HG02763 (cell line): ENCODE data around the gene NUP62CL.

Source experiments
- ATAC-seq: cut with Tn5 transposase; IDR thresholded peaks from one replicate; pipeline ENCODE4 v1.9.1; 2021; ENCODE audit warnings: mild to moderate bottlenecking, moderate library complexity; ENCODE audit not compliant: unreplicated experiment

The NUP62CL gene

DNA sequence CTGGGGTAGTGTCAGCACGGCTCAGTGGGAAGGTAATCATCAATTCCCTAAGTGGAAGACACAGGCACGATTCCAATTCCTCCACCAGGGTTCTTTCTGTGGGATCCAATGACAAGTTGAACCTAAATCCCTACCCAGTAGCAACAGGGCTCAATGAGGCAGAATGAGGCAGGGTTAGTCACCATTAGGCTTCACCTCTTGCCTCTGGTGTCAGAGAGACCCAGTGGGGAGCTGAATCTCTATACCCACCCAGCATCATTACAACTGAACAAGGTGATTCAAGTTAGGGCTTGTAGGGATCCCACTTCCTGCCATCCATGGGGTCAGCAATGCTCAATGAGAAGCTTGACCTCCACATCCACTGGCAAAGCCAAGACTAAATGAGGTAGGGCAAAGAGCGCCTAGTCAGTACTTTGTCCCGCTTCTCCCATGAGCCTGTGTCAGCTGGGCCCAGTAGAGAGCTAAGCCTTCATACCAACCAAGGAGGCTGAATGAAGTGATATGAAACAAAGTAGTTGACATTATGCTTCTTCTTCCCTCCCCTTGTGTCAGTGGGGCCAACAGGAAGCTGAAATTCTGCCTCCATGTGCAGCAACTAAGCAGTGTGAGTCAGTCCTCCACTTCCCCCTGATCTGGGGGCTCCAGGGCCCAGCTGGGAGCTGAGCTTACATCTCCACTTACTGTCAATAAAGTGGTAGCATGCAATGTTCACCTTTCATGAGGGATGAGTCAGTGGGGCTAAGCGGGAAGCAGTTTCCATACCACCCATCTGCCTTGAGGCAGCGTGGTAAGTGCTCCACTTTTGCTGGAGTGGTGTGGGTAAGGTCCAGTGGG is 51.2 kb downstream of the NUP62CL start:
- no peak for ATAC-seq

DNA sequence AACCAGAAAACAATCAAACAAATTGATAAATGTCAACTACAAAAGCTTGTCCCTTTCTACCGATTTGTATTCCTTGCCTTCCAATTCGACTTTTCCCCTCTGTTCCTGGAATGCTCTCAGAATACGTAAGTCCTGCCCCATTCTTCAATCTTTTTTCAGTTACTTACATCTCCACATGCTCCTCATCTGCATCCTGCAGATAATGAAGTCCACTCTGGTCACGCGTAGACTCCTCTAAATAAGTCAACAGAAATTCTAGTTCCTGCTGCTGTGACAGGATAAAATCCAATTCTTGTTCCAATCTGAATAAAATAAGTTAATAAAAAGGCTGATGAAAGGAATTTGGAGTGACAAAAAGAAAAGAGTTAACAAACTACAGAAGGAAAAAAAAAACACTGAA is 53.2 kb downstream of the NUP62CL start:
- no peak for ATAC-seq

DNA sequence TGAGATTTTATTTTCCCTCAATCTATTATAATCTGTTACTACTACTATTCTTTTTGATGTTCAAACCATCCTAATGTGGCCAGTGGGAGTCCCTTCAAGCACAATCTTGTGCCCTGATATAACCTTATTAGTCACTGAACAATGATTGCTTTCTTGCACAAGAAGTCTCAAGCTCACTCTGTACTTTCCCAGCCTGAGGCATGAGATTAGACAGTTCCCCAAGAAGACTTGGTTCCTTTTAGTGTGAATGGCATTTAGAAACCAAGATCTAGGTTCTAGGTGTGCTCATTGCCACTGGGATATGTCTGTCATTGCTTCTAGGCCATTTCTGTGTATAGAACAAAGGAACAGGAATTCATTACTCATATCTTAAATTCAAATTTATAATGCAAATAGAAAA is 59.6 kb downstream of the NUP62CL start:
- no peak for ATAC-seq

GRCh38 chrX:107135965-107136307 is 70.3 kb downstream of the NUP62CL start:
- no peak for ATAC-seq

GRCh38 chrX:107135049-107135964 is 70.9 kb downstream of the NUP62CL start:
- ATAC-seq, result no peak

- no peak for ATAC-seq
Observed at GRCh38 chrX:107123750-107124149, 82.5 kb downstream of the NUP62CL start.

GRCh38 chrX:107119283-107119682 is 87.0 kb downstream of the NUP62CL start:
- ATAC-seq, result no peak

GRCh38 chrX:107118322-107119147 is 87.7 kb downstream of the NUP62CL start, which contains the start of gene RBM41:
Gene RBM41, minus strand, starts transcription at chrX:107118822. Its CDS starts 49 bp downstream, at chrX:107118773.
- ATAC-seq, result peak; percentile 99

GRCh38 chrX:107117993-107118321 is 88.3 kb downstream of the NUP62CL start:
- ATAC-seq, result no peak

GRCh38 chrX:107107459-107107858 is 98.8 kb downstream of the NUP62CL start:
- ATAC-seq, result no peak

DNA sequence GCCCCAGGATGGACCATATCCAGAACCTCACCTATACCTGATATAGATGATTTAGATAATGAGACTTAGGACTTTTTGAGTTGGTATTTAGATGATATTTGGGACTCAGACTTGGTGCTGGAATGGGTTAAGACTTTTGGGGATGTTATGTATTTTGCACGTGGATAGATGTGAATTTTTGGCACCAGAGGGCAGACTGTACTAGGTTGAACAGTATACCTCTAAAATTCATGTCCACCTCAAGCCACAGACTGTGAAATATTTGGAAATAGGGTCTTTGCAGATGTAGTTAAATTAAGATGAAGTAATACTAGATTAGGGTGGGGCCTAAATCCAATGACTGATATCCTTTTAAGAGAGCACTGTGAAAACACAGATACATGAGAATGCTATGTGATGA is 103.3 kb downstream of the NUP62CL start:
- ATAC-seq, result no peak

DNA sequence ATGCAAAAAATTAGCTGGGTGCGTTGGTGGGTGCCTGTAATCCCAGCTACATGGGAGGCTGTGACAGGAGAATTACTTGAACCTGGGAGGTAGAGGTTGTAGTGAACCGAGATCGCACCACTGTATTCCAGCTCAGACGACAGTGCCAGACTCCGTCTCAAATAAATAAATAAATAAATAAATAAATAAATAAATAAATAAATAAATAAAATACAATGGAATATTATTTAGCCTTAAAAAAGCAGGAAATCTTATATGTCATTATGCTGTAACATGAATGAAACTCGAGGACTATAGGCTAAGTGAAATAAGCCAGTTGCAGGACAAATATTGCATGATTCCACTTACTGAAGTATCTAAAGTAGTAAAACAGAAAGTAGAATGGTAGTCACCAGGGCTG is 130.1 kb downstream of the NUP62CL start:
- no peak for ATAC-seq
